HG03135 (cell line): ENCODE measurements around the gene PAXIP1.
"Not testable (repeated sequence)": the region's sequence is repeated elsewhere in the genome, so short reads cannot be mapped to it uniquely, and the experiment has no call there.

Experiments used
- ATAC-seq: cut with Tn5 transposase; IDR thresholded peaks from one replicate; pipeline ENCODE4 v1.9.1; 2021; ENCODE audit warnings: mild to moderate bottlenecking, moderate library complexity; ENCODE audit not compliant: unreplicated experiment

Gene PAXIP1, protein sequence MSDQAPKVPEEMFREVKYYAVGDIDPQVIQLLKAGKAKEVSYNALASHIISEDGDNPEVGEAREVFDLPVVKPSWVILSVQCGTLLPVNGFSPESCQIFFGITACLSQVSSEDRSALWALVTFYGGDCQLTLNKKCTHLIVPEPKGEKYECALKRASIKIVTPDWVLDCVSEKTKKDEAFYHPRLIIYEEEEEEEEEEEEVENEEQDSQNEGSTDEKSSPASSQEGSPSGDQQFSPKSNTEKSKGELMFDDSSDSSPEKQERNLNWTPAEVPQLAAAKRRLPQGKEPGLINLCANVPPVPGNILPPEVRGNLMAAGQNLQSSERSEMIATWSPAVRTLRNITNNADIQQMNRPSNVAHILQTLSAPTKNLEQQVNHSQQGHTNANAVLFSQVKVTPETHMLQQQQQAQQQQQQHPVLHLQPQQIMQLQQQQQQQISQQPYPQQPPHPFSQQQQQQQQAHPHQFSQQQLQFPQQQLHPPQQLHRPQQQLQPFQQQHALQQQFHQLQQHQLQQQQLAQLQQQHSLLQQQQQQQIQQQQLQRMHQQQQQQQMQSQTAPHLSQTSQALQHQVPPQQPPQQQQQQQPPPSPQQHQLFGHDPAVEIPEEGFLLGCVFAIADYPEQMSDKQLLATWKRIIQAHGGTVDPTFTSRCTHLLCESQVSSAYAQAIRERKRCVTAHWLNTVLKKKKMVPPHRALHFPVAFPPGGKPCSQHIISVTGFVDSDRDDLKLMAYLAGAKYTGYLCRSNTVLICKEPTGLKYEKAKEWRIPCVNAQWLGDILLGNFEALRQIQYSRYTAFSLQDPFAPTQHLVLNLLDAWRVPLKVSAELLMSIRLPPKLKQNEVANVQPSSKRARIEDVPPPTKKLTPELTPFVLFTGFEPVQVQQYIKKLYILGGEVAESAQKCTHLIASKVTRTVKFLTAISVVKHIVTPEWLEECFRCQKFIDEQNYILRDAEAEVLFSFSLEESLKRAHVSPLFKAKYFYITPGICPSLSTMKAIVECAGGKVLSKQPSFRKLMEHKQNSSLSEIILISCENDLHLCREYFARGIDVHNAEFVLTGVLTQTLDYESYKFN

DNA sequence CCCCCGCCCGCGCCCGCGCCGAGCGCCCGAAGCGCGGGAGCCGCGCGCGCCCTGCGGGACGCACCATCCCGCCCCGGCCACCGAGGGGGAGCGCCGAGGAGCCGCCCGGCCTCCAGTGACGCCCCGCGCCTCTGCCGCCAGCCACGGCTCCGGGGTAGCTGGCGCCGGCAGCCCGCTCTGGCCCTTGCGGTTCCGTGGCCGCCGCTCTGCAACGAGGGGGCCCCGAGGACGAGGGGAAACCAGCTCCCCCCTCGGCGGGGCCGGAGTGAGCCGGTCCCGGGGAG lies at the start of gene PAXIP1:
Gene PAXIP1, minus strand, starts transcription at position 33 of the 284 bp plus-strand sequence. CDS start 195 bp downstream, outside the sequence.
- ATAC-seq: peak; percentile 67

DNA sequence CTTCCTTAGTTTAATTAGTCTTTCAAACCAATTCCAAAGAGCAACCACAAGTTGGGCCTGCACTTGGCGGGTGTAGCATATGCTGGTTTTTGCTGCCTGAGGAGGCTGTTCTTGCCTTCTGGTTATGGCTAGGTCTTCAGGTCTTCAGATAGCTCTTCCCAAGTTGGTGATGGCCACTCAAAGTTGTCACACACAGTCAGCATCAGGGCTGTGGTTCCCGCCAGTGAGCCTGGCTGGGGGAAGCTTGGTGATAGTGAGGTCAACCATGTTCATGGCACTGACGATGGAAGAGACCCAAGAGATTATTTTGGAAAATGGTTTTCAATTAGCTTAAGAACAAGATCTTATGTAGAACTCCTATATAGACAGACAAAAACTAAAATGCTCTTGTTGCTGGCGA lies 48.4 kb upstream of the PAXIP1 start:
- ATAC-seq: no peak

DNA sequence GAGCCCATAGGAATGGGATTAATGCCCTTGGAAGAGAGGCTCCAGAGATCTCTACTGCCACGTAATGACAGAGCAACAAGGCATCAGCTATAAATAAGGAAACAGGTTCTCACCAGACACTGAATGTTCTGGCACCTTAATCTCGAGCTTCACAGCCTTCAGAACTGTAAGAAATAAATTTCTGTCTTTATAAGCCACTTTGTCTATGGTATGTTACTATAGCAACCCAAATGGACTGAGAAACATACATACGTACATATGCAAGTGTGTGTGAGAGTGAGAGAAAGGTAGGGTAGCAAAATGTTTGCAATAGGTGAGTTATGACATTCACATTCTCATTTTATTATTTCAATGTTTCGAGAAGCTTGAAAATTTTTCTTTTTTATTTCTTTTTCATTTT lies 45.1 kb upstream of the PAXIP1 start:
- ATAC-seq: no peak

DNA sequence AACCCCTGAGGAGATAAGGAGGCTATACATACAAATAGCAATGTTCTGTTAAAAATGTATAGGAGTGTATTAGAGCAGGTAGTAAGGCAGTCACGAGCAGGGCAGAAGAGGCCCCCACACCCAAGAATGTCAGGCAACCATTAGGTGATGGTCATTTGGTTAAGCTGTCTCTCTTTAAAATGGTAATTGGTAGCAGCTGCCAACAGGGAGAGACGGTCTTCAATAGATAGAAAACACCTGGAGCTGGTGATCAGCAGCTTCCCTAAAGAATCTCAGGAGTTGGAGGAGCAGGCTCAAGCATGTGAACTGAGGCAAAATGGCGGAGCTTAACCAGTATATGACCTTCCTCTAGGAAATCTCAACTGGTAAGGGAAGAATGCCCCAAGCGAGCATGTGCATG lies 40.8 kb upstream of the PAXIP1 start:
- no peak for ATAC-seq

DNA sequence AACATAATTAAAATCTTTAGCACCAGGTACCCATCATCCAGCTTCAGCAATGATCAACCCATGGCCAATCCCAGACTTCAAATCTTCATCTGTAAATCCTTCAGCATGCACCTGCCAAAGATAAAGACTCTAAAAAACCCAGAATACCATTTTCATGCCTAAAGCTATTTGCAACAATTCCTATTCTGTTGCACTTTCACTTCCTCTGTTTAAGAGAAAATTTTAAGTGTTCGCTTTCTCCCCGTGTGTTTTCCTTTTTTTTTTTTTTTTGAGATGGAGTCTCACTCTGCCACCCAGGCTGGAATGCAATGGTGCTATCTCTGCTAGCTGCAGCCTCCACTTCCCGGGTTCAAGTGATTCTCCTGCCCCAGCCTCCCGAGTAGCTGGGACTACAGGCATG lies 35.4 kb upstream of the PAXIP1 start:
- ATAC-seq: no peak

DNA sequence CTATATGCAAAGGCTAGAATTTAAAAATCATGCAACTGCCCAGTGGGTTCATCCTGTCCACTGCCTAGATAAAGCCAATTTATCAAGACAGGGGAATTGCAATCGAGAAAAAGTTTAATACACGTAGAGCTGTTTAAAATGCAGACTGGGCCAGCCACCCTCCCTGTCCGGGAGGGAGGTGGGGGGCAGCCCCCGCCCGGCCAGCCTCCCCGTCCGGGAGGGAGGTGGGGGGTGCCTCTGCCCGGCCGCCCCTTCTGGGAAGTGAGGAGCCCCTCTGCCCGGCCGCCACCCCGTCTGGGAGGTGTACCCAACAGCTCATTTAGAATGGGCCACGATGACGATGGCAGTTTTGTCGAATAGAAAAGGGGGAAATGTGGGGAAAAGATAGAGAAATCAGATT lies 31.6 kb upstream of the PAXIP1 start:
- not testable (repeated sequence) for ATAC-seq

DNA sequence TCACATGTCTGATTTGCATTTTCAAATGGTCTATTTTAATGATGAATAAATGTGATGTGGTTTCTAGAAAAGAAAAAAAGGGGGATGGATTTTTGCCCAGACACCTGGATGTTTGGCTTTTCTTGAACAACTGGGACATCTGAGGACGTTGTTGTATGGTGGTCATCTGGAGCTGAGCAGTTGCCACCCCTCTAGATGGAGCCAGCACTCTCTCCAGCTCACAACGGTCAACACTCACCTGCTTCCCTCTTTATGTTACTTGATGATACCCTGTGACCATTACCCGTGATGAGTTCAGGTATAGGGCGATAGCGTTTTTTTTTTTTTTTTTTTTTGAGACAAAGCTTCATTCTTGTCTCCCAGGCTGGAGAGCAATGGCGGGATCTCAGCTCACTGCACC lies 30.1 kb upstream of the PAXIP1 start:
- no peak for ATAC-seq

DNA sequence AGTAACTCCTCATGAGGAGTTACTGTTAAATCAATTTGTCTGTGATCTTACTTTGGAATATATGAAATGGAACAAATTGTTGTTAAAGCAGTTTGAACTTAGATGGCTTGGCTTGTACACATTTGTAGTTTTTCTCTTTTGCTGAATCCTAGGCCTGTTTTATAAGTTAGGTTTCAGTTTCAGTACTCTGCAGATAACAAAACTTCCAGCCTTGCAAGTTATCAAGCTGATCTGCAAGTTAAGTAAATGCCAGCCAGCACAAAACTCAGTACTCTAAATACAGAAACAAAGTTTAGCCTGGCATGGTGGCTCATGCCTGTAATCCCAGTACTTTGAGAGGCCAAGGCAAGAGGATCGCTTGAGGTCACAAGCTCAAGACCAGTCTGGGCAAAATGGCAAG lies 25.0 kb upstream of the PAXIP1 start:
- ATAC-seq: no peak

DNA sequence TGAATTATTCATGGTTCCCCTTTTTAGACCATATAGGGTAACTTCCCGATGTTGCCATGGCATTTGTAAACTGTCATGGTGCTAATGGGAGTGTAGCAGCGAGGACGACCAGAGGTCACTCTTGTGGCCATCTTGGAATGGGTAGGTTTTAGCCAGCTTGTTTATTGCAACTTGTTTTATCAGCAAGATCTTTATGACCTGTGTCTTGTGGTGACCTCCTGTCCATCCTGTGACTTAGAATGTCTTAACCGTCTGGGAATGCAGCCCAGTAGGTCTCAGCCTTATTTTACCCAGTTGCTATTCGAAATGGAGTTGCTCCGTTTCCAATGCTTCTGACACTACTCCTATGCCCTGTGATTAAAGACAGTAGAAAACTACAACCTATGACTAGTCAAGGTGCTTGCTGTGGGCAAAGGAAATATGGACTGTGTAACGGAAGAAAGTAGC lies 18.8 kb upstream of the PAXIP1 start:
- ATAC-seq: no peak

DNA sequence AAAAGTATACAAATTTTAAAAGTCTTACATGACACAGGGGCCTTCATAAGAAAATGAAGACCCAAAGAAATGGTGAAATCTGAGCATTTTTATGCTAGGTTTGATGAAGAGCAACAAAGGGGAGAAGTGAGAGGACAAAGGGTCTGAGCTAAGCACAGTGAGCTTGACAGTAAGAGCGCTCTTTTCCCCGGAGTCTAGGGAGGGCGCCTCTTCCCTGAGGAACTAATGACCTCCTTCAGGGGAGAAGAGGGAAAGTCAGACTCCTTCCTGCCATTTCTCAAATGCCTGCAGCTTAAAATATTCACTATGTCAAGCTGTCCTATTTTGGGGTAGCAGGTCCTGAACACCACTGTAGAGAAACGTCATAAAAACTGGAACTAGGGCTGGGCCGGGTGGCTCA lies 18.1 kb upstream of the PAXIP1 start:
- ATAC-seq: no peak

DNA sequence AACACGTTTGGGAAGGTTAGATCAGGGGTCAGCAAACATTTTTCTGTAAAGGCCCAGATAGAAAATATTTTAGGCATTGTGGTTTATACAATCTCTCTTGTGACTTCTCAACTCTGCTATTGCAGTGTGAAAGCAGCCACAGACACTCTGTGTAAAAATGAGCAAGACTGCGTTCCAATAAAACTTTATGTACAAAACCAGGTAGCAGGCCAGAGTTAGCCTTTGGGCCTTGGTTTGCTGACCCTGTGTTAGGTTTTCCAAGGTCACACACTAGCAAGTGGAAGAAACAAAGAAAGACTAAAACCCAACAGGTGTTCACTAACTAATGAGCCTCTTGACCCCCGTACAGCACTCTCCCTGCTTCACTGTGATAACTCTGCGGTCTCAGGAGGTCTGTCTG lies 14.9 kb upstream of the PAXIP1 start:
- ATAC-seq: no peak

DNA sequence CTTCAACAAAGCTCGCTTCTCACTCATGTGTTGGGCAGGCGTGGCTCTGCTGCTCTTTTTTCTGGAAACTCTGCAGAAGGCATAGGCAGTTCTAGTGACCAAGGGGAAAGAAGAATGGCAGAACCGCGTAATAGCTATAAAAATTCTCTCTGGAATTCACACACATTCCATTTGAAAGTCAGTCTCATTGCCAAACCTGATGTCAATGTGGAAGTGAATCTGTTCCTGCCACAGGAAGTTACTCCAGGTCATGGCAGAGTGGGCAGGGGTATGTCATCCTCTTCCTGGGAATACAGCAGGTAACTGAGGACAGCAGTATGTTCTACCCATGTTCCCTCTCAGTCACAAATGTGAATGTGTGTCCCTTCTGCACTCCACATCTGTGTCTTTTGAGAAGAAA lies 8.2 kb upstream of the PAXIP1 start:
- no peak for ATAC-seq

DNA sequence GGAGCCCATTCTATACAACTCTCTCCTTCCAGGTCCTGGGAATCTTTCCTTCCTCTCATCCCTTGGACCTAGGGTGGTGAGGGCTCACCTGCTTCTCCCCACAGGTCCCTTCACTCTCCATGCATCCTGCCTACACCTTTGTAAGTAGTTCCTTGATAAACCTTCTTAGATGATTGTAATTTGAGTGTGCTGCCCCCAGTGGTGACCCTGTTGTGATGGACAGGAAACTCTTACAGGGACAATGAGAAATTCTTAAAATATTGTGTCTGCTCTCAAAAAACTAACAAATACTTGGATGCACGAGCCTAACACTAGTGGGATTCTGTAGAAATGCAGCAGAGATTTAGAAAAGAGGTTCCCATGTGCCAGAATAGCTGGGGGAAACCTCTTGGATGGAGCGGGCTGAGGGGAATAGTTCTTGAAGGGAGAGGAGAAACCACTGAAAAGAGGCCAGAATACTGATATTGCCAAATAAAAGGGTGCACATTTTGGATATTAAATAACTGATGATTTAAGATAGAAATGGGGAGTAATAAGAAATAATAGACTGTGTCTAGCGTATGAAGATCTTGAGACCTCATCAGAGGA lies 6.7 kb upstream of the PAXIP1 start:
- ATAC-seq: no peak

DNA sequence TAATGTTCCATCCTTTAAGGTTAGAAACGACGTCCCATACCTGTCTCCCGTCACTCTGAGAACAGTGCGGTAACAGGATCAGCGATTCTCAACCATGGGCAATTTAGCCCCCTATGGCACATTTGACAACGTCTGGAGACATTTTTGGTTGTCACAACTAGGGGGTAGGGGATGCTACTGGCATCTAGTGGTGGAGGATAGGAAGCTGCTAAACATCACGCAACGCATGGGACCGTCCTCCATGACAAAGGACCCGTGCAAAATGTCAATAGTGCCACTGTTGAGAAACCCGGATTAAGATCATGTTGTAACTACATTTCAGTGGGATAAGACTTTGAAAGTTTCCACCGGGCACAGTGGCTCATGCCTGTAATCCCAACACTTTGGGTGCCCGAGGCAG lies 5.0 kb upstream of the PAXIP1 start:
- ATAC-seq: no peak

DNA sequence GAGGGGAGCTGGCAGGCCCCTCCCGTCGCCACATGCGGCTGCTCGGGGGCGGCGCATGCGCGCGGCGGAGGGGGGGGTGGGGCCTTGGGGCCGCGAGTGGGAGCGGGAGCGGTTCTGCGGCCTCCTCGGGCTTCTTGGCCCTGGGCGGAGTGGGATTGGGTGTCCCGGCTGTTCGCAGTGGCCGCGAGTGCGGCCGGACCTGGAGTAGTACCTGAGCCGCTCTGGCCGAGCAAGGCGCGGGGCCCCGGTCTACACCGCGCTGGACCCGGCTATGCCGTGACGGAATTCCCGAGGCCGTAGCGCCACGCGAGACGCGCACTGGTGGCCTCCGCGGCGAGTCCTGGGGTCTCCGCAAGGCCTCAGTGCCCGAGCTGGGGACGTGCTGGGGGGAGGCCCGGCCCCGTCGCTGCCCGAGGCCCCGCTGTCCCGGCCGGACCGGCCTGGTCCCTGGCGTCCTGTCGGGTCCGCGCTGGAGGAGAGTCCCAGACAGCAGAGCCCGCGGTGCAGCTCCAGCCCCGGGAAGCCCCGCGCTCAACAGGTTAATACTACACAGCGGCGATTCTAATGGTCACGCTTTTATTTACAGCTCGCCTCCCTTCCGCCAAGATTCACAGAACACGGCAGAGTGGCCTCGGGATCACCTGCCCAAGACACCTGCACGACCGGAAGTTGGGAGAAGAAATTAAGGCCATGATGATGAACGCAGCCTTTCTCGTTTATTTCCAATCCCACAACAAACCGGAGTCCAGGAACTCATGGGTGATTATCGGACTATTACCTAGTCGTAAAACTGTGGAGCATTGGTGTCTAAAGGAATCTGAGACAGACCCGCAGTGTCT lies 671 bp upstream of the PAXIP1 start:
- ATAC-seq: peak; percentile 72

DNA sequence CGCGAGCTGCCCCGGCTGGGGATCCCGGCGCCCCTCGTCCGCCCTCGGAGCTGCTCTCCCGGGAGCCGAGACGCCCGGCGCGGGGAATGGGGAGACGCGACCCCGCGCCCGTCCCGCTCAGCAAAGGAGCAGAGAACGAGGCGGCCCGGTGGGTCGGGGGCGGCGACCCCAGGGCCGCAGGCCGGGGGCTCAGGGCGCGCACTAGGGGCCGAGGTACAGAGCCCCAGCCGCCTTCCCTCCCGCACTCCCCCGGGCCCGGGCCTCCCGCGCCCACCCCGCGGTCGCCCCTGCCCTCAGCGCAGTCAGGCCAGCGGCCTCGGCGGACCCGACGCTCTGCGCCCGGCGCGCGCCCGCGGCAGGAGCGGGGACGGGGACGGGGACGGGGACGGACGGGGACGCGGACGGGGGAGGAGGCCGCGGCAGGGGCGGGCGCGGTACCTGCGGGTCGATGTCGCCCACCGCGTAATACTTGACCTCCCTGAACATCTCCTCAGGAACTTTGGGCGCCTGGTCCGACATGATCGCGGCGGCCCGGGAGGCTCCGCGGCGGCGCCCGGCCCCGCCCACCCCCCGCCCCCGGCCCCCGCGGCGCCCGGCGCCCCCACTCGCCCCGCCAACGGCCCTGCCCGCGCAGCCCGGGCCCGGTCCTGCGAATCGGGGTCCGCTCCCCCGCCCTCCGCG lies 373 bp downstream of the PAXIP1 start:
- ATAC-seq: peak; percentile 33

DNA sequence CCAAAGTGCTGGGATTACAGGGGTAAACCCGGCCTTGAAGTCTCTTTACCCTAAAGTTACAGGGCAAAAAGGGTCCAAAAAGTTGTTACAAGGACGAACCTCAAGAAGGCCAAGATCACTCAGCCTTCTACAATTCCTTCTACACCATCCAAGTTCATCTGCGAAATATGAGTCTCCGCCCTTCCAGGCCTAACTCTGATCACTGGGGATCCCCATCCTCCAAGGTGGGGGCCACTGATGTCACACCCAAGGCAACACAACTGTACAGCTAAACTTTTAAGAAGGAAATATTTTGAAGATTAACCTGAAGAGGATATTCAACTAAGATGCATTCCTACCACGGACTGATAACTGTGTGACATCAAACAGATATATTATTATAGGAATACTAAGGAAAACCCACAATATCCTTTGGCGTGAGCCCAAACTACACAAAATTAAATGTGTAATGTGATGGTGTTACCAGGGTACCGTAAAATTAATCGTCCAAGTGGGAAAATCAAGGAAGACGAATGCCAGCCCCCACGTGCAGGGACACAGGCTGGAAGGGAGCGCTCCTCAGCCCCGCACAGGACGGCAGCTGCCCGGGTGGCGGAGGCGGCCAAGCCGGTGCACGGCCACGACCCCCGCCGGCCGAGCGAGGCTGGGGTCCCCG lies 1.0 kb downstream of the PAXIP1 start:
- peak; percentile 11 for ATAC-seq

DNA sequence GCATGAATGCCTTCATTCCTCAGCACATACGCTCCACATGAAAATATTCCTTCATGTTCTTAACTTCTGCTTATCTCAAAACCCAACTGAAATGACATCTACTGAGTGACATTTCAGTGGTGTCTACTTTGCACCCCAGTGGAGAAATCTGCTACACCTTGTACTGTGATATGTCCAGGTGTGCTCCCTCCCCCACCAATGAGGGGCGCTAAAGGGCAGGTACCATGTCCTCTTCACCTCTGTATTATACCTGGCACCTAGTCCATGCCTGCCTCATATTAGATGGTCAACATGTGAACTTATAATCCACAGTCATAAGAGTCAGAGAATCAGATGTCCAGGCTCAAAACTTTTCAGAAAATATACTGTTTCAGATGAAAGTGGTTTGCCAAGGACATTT lies 2.1 kb downstream of the PAXIP1 start:
- no peak for ATAC-seq

DNA sequence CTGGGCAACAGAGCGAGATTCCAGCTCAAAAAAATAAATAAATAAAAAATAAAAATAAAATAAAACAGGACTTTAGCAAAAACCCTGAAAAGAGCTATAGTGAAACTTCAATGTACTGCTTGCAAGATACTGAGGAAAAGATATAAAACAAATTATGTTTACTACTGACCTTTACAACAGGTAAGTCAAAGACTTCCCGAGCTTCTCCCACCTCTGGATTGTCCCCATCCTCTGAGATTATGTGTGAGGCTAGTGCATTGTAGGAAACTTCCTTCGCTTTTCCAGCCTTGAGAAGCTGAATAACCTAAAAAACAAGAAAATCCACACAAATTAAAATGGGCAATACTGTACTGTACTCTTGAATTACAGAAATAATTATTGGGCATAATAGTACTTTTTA lies 4.4 kb downstream of the PAXIP1 start:
- no peak for ATAC-seq
